Measurements from ENCODE around the gene FUCA1. TPM values are rescaled to one million over a fixed set of nuclear protein-coding genes. Genes with fewer than 3 reads are reported as not detected.

Gene FUCA1
- polyA plus RNA-seq, 3 donors = 24.2 to 97.7 (median 96.6) TPM

DNA sequence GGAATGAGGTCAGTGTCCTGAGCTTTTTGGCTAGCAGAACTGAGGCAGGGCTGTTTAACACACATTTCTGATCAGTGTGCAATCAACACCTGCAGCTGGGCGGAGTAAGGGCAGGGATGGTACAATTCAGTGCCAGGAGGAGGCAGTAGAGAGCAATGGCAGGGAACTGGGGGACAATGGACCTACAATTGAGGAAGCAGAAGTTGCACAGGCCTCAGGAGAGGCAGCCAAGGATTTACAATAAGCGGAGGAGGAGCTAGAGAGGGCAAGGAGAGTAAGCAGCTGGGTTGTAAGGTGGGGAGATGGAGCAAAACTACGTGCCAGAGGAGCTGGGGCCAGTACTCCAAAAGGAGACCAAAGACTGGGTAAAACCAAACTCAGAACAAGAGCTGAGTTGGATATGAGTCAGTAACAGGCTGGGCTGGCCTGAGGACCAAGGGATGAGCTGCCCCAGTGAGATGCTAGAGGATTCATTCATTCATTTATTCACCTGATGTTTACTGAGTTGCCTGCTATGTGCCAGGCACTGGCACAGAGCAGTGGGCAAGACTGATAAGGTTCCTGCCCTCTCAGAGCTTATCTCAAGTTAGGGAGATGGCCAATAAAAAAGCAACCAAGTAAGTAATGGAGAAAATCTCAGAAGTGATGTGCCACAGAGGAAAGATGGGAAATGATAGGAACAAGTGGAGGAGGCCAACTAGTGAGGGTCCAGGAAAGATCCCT lies 57.1 kb downstream of the FUCA1 start:
- intact Hi-C loops (cut with micrococcal nuclease) = loop anchor here (2.0 to 5.0 kb wide), 3 partner anchors 39 to 106 kb away; partner anchors contain the start of gene FUCA1 (in 2 of the 2)
- Mint-ChIP-seq H3K9me3 (no peaks in the 10 kb centered on the region), H3K27me3 (ENCODE audit: low read depth in 3 of 3) (no peaks in the 10 kb centered on the region), H3K27ac (peak overlapping the region; percentile 84 to 96 (median 91)), H3K4me3 (no peak overlapping the region), H3K36me3 (peaks cover 40 to 62% of the 10 kb centered on the region in 2 donors), H3K4me1 (peaks cover 46% of the 10 kb centered on the region)
- no peak overlapping the region for H3K9ac ChIP-seq (ENCODE audit: insufficient read depth, low read length, poor library complexity, severe bottlenecking)
- H3K36me3 ChIP-seq (replicated peaks in 1 of 2; ENCODE audit: control insufficient read depth in 1 of 2, insufficient read depth in 2 of 2, low read length in 2 of 2) = peaks cover 20 to 40% of the 10 kb centered on the region in 2 donors
- peak overlapping the region; percentile 37 for H2AFZ ChIP-seq (ENCODE audit: insufficient read depth, low read depth, low read length, poor library complexity, severe bottlenecking)
- H4K20me1 ChIP-seq (ENCODE audit: insufficient read depth, low read length) = no peaks in the 10 kb centered on the region
- H3K4me2 ChIP-seq (replicated peaks; ENCODE audit: extremely low read depth, low read length, poor library complexity, severe bottlenecking) = no peak overlapping the region
- H3K4me3 ChIP-seq (replicated peaks in 1 of 3; ENCODE audit: low read depth in 2 of 3, low read length in 3 of 3) = peak overlapping the region in 1 of 3 experiments; percentile 27
- no peaks in the 10 kb centered on the region for H3K27me3 ChIP-seq (ENCODE audit: control insufficient read depth in 2 of 2, insufficient read depth in 2 of 2, low read length in 2 of 2)
- peaks cover 46 to 49% of the 10 kb centered on the region in 2 donors for H3K4me1 ChIP-seq (ENCODE audit: control insufficient read depth in 1 of 2, insufficient read depth in 2 of 2, low read length in 2 of 2)
- H3K27ac ChIP-seq (ENCODE audit: low read depth in 1 of 2, low read length in 2 of 2) = peak overlapping the region; percentile 49 to 83
- WGBS (ENCODE audit: insufficient coverage) = 19% methylated on average over 3 of the region's 3 CpGs
- H3K79me2 ChIP-seq (ENCODE audit: insufficient read depth, low read length) = no peaks in the 10 kb centered on the region
- peak; percentile 82 to 89 (median 85) for DNase-seq
- no peaks in the 10 kb centered on the region for H3K9me3 ChIP-seq (replicated peaks in 1 of 2; ENCODE audit: control insufficient read depth in 1 of 2, insufficient read depth in 1 of 2, low read length in 2 of 2)
- TF ChIP-seq, protein P1, sequence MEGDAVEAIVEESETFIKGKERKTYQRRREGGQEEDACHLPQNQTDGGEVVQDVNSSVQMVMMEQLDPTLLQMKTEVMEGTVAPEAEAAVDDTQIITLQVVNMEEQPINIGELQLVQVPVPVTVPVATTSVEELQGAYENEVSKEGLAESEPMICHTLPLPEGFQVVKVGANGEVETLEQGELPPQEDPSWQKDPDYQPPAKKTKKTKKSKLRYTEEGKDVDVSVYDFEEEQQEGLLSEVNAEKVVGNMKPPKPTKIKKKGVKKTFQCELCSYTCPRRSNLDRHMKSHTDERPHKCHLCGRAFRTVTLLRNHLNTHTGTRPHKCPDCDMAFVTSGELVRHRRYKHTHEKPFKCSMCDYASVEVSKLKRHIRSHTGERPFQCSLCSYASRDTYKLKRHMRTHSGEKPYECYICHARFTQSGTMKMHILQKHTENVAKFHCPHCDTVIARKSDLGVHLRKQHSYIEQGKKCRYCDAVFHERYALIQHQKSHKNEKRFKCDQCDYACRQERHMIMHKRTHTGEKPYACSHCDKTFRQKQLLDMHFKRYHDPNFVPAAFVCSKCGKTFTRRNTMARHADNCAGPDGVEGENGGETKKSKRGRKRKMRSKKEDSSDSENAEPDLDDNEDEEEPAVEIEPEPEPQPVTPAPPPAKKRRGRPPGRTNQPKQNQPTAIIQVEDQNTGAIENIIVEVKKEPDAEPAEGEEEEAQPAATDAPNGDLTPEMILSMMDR (IDR thresholded peaks at IDR 0.05) = peak; percentile 97

DNA sequence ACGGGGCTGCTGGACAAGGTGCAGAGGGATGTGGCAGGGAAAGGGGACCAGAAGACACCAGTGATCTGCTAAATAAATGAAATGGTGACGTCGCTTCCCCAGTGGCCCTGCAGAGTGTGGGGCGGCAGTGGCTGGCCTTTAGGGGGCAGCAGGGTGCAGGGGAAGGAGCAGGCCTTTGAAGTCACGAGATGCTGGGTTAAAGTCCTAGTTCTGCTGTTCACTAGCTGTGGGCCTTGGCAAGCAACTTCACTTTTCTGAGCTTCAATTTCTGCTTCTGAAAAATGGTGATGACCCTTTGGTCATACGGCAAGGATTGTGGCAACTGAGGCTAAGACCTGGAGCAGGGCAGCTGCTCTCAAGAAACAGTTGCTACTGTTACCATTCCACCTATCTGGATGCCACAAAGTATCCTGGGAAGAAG lies 58.3 kb downstream of the FUCA1 start:
- Mint-ChIP-seq H3K4me1 (peaks cover 57% of the 10 kb centered on the region), H3K4me3 (no peak overlapping the region), H3K27ac (peak overlapping the region; percentile 84 to 96 (median 92)), H3K36me3 (peaks cover 44 to 62% of the 10 kb centered on the region in 2 donors), H3K9me3 (no peaks in the 10 kb centered on the region), H3K27me3 (ENCODE audit: low read depth in 3 of 3) (peaks cover 0 to 3% (median 0%) of the 10 kb centered on the region in 3 donors)
- Histone ChIP-seq H3K36me3 (replicated peaks in 1 of 2; ENCODE audit: control insufficient read depth in 1 of 2, insufficient read depth in 2 of 2, low read length in 2 of 2) (peaks cover 12 to 35% of the 10 kb centered on the region in 2 donors), H3K9me3 (replicated peaks in 1 of 2; ENCODE audit: control insufficient read depth in 1 of 2, insufficient read depth in 1 of 2, low read length in 2 of 2) (no peaks in the 10 kb centered on the region), H3K9ac (ENCODE audit: insufficient read depth, low read length, poor library complexity, severe bottlenecking) (no peak overlapping the region), H3K4me2 (replicated peaks; ENCODE audit: extremely low read depth, low read length, poor library complexity, severe bottlenecking) (peak overlapping the region; percentile 5), H3K4me3 (replicated peaks in 1 of 3; ENCODE audit: low read depth in 2 of 3, low read length in 3 of 3) (no peak overlapping the region), H3K79me2 (ENCODE audit: insufficient read depth, low read length) (no peaks in the 10 kb centered on the region), H4K20me1 (ENCODE audit: insufficient read depth, low read length) (no peaks in the 10 kb centered on the region), H3K4me1 (ENCODE audit: control insufficient read depth in 1 of 2, insufficient read depth in 2 of 2, low read length in 2 of 2) (peaks cover 53 to 57% of the 10 kb centered on the region in 2 donors), H2AFZ (ENCODE audit: insufficient read depth, low read depth, low read length, poor library complexity, severe bottlenecking) (no peak overlapping the region), H3K27me3 (ENCODE audit: control insufficient read depth in 2 of 2, insufficient read depth in 2 of 2, low read length in 2 of 2) (no peaks in the 10 kb centered on the region), H3K27ac (ENCODE audit: low read depth in 1 of 2, low read length in 2 of 2) (peak overlapping the region; percentile 53 to 83)
- TF ChIP-seq, protein P1 (IDR thresholded peaks at IDR 0.05) = peak; percentile 78
- intact Hi-C loops (cut with micrococcal nuclease) = loop anchor here (2.0 to 10.0 kb wide), 4 partner anchors 37 to 107 kb away; partner anchors contain the start of genes FUCA1 (in 2 of the 2) and CNR2 (in 1 of the 2)
- WGBS (ENCODE audit: insufficient coverage) = 13% methylated on average over 5 of the region's 6 CpGs
- peak; percentile 86 to 95 (median 91) for DNase-seq

Measured in CD14-positive monocyte (primary cell).